Measurements from ENCODE around the gene PPP2R5B. TPM values are rescaled to one million over a fixed set of nuclear protein-coding genes. Genes with fewer than 3 reads are reported as not detected.
A peak's percentile ranks its signal among the peaks of the same experiment; 100 is the strongest.

The PPP2R5B gene
- total RNA-seq, 1 experiment from 2014 or later, result 8.7 TPM

DNA sequence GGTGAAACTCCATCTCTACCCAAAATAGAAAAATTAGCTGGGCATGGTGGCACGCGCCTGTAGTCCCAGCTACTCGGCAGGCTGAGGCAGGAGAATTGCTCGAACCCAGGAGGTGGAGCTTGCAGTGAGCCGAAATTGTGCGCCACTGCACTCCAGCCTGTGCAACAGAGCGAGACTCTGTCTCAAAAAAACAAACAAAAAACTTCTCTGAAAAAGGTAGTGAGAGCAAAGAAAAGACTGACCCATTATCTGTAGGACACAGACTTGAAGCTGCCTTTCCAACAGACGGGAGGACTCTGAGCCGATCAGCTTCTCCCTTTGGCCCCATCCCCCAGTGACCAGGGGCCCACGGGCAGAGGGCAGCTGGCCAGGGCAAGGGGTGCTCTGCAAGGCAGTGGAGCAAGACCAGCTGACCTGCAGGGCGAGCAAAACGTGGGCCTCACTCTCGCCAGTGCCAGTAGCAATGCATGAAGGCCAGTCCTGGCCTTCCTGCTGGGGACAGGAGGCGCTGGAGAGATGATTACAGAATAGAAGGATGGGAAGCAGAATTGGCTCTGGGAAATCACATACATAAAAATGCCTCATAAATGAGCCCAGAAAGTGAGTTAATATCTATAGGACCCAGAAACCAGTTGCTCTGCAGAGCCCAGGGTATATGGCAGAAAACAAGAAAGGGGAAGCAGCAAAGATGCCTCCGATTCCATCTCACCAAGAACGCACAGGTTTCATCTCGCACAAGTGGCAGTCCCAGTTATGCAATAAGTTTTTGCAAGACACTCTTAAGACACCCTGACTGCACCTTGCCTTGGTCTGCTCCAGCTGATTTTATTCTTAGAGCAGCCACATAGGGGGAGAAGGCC lies 48.9 kb upstream of the PPP2R5B start:
- ATAC-seq, result no peak
- Mint-ChIP-seq H3K4me1 (peaks cover 20% of the 10 kb centered on the region), H3K27ac (peak overlapping the region; percentile 54), H3K27me3 (ENCODE audit: low read depth) (peaks cover 7% of the 10 kb centered on the region), H3K4me3 (no peak overlapping the region), H3K9me3 (no peaks in the 10 kb centered on the region), H3K36me3 (no peaks in the 10 kb centered on the region; the same call in 1 of the 2 replicates)
- TF ChIP-seq CREM (CRISPR knock-in tag; IDR thresholded peaks at IDR 0.05), result no peak
- no peak for TF ChIP-seq KAT7 (CRISPR knock-in tag; IDR thresholded peaks at IDR 0.05; ENCODE audit: borderline replicate concordance)
- TF ChIP-seq ETV6 (CRISPR knock-in tag; IDR thresholded peaks at IDR 0.05), result no peak
- no peak for TF ChIP-seq ZNF121 (CRISPR knock-in tag; IDR thresholded peaks at IDR 0.05)
- no peak for TF ChIP-seq MLX (CRISPR knock-in tag; IDR thresholded peaks at IDR 0.05)
- TF ChIP-seq OVOL2 (CRISPR knock-in tag; IDR thresholded peaks at IDR 0.05; ENCODE audit: borderline replicate concordance), result no peak
- no peak for TF ChIP-seq GABPB1 (CRISPR knock-in tag; IDR thresholded peaks at IDR 0.05)
- no peak for TF ChIP-seq E2F4 (CRISPR knock-in tag; IDR thresholded peaks at IDR 0.05; ENCODE audit: borderline replicate concordance, low read depth)
- no peak for TF ChIP-seq NR2C2 (CRISPR knock-in tag; IDR thresholded peaks at IDR 0.05)
- TF ChIP-seq SMAD3 (CRISPR knock-in tag; IDR thresholded peaks at IDR 0.05; ENCODE audit: borderline replicate concordance), result no peak
- no peak for TF ChIP-seq STAT6 (CRISPR knock-in tag; conservative IDR thresholded peaks at IDR 0.05; ENCODE audit: low read depth)
- no peak for TF ChIP-seq FOXJ3 (CRISPR knock-in tag; IDR thresholded peaks at IDR 0.05; ENCODE audit: borderline replicate concordance)
- no peak for TF ChIP-seq NR1H2 (CRISPR knock-in tag; IDR thresholded peaks at IDR 0.05)
- no peak for TF ChIP-seq ATF6 (CRISPR knock-in tag; IDR thresholded peaks at IDR 0.05)
- no peak for TF ChIP-seq PRDM15 (CRISPR knock-in tag; IDR thresholded peaks at IDR 0.05)
- CTCF ChIA-PET, result interaction anchor here (1.4 to 22.9 kb wide), 4 partner anchors 13 to 28 kb away, joined by 3 to 372 read pairs (median 55); partner anchors contain the start of gene CDC42BPG
- POLR2A ChIA-PET, result no interaction called here
- no peak for DNase-seq (ENCODE audit: low spot score)
